Measurements from ENCODE around the gene PCGF3. TPM values are rescaled to one million over a fixed set of nuclear protein-coding genes. Genes with fewer than 3 reads are reported as not detected.

The PCGF3 gene
- total and polyA plus RNA-seq, 9 of the 15 experiments (the other 6 are each of a cell fraction or from before 2014, with no cell fraction given), result 2.6 to 46.1 (median 20.3) TPM

DNA sequence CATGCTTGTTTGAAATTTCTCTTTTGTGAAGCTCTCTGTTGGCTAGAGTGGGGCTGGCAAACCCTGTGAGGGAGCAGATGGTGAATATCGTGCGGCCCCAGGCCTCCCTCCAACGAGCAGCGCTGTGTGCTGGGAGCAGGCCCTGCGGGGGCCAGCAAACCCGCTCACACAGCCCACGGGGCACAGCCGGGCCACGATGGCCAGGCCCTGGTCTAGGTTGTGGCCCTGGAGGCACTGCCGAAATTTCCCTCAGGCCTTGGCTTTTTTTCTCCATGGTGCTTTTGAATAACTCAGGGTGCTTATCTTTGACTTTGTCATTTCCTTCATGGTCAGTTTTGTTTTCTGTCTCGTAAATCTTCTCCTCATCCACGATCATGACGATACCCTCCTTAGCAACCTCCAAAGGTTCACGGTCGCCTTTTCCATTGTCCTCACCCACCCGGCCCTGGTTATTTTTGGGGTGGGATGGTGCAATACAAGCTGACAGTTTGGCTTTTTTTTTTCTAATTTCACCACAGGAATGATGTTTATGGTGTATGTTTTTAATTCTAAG, 20.7 kb downstream of the PCGF3 start:
- peaks cover 49% of the 10 kb centered on the region for H3K79me2 ChIP-seq (ENCODE audit: control insufficient read depth, insufficient read depth, low read length)
- WGBS (ENCODE audit: insufficient coverage, low coverage, missing lambda C conversion rate), result 18% methylated on average over 16 of the region's 16 CpGs
- H3K27me3 ChIP-seq (ENCODE audit: control insufficient read depth in 2 of 2, insufficient read depth in 2 of 2, low read length in 2 of 2), result no peaks in the 10 kb centered on the region
- in situ Hi-C loops (cut with MboI) (no loop called here), intact Hi-C loops (cut with micrococcal nuclease) (no loop called here)
- ChIA-PET POLR2A (interaction anchor here (0.6 to 0.7 kb wide), 2 partner anchors 39 to 272 kb away, joined by 3 to 4 read pairs; no protein-coding TSS in a partner anchor), CTCF (ENCODE audit: low intra/inter-chr PET ratio) (no interaction called here)
- FAIRE-seq (peak; percentile 94), DNase-seq (ENCODE audit: extremely low read depth in 1 of 4, low spot score in 3 of 4) (peak in 2 of 4 experiments; percentile 44 to 56), ATAC-seq (peak; percentile 66)
- H3K27ac ChIP-seq (ENCODE audit: extremely low read depth, low read depth, low read length), result peak overlapping the region; percentile 89
- peaks cover 20 to 65% of the 10 kb centered on the region in 2 experiments for H3K4me1 ChIP-seq (replicated peaks in 1 of 2; ENCODE audit: control insufficient read depth in 2 of 2, insufficient read depth in 2 of 2, low read length in 2 of 2)
- no TSS peak for BruUV-seq (replicated peaks)
- H2AFZ ChIP-seq (ENCODE audit: low read depth, low read length), result 0 out of 2 replicates have a peak overlapping the region, but pooled peaks have one; percentile 3
- peak overlapping the region; percentile 37 to 91 for H3K9ac ChIP-seq (ENCODE audit: insufficient read depth in 1 of 2, low read depth in 2 of 2, low read length in 2 of 2)
- peak overlapping the region; percentile 72 for H3K4me2 ChIP-seq (ENCODE audit: insufficient read depth, low read length)
- 0 out of 2 replicates have a peak overlapping the region, but pooled peaks have one; percentile 5 for H3K4me3 ChIP-seq
- H4K20me1 ChIP-seq (replicated peaks; ENCODE audit: control insufficient read depth, insufficient read depth, low read length), result no peaks in the 10 kb centered on the region; the same call in 1 of the 2 replicates
- H3K9me1 ChIP-seq (ENCODE audit: control insufficient read depth, insufficient read depth, low read length), result no peaks in the 10 kb centered on the region
- H3K36me3 ChIP-seq (ENCODE audit: control insufficient read depth, insufficient read depth, low read length), result peaks cover 26% of the 10 kb centered on the region; the same call in 2 of the 3 replicates
- peaks cover 4% of the 10 kb centered on the region for H3K9me3 ChIP-seq (replicated peaks; ENCODE audit: control insufficient read depth, insufficient read depth, low read depth, low read length)
- TF ChIP-seq TBP (optimal IDR thresholded peaks at IDR 0.05; ENCODE audit: low read depth, low read length) (no peak), HMGN3 (IDR thresholded peaks at IDR 0.05; ENCODE audit: borderline replicate concordance, extremely low read depth, insufficient read length, low read depth, low read length) (peak; percentile 44), CC2D1A (IDR thresholded peaks at IDR 0.05) (no peak), GTF2A2 (tag; IDR thresholded peaks at IDR 0.05) (no peak), MCM2 (IDR thresholded peaks at IDR 0.05; ENCODE audit: low read depth) (no peak), KDM5B (IDR thresholded peaks at IDR 0.05; ENCODE audit: insufficient replicate concordance, low read depth, low read length) (no peak), FOXA1 (IDR thresholded peaks at IDR 0.05; ENCODE audit: borderline replicate concordance) (no peak), ZNF57 (CRISPR knock-in tag; IDR thresholded peaks at IDR 0.05) (no peak), ZNF717 (CRISPR knock-in tag; IDR thresholded peaks at IDR 0.05) (no peak), EGR1 (conservative IDR thresholded peaks at IDR 0.05) (no peak), ZEB2 (IDR thresholded peaks at IDR 0.05) (no peak), HCFC1 (IDR thresholded peaks at IDR 0.05; ENCODE audit: low read depth, low read length) (no peak), NR2C2 (CRISPR knock-in tag; IDR thresholded peaks at IDR 0.05) (no peak), NR2C2 (tag; IDR thresholded peaks at IDR 0.05) (peak; percentile 31; the same call in 1 of the 2 replicates)
- TF ChIP-seq, protein P1, sequence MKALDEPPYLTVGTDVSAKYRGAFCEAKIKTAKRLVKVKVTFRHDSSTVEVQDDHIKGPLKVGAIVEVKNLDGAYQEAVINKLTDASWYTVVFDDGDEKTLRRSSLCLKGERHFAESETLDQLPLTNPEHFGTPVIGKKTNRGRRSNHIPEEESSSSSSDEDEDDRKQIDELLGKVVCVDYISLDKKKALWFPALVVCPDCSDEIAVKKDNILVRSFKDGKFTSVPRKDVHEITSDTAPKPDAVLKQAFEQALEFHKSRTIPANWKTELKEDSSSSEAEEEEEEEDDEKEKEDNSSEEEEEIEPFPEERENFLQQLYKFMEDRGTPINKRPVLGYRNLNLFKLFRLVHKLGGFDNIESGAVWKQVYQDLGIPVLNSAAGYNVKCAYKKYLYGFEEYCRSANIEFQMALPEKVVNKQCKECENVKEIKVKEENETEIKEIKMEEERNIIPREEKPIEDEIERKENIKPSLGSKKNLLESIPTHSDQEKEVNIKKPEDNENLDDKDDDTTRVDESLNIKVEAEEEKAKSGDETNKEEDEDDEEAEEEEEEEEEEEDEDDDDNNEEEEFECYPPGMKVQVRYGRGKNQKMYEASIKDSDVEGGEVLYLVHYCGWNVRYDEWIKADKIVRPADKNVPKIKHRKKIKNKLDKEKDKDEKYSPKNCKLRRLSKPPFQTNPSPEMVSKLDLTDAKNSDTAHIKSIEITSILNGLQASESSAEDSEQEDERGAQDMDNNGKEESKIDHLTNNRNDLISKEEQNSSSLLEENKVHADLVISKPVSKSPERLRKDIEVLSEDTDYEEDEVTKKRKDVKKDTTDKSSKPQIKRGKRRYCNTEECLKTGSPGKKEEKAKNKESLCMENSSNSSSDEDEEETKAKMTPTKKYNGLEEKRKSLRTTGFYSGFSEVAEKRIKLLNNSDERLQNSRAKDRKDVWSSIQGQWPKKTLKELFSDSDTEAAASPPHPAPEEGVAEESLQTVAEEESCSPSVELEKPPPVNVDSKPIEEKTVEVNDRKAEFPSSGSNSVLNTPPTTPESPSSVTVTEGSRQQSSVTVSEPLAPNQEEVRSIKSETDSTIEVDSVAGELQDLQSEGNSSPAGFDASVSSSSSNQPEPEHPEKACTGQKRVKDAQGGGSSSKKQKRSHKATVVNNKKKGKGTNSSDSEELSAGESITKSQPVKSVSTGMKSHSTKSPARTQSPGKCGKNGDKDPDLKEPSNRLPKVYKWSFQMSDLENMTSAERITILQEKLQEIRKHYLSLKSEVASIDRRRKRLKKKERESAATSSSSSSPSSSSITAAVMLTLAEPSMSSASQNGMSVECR (CRISPR knock-in tag; IDR thresholded peaks at IDR 0.05), result no peak
- TF ChIP-seq, protein P2, sequence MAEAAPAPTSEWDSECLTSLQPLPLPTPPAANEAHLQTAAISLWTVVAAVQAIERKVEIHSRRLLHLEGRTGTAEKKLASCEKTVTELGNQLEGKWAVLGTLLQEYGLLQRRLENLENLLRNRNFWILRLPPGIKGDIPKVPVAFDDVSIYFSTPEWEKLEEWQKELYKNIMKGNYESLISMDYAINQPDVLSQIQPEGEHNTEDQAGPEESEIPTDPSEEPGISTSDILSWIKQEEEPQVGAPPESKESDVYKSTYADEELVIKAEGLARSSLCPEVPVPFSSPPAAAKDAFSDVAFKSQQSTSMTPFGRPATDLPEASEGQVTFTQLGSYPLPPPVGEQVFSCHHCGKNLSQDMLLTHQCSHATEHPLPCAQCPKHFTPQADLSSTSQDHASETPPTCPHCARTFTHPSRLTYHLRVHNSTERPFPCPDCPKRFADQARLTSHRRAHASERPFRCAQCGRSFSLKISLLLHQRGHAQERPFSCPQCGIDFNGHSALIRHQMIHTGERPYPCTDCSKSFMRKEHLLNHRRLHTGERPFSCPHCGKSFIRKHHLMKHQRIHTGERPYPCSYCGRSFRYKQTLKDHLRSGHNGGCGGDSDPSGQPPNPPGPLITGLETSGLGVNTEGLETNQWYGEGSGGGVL (CRISPR knock-in tag; IDR thresholded peaks at IDR 0.05), result no peak

All from K562 (cell line).